ENCODE results near the gene PASK.
"Not testable (repeated sequence)": the region's sequence is repeated elsewhere in the genome, so short reads cannot be mapped to it uniquely, and the experiment has no call there.

The PASK gene

DNA sequence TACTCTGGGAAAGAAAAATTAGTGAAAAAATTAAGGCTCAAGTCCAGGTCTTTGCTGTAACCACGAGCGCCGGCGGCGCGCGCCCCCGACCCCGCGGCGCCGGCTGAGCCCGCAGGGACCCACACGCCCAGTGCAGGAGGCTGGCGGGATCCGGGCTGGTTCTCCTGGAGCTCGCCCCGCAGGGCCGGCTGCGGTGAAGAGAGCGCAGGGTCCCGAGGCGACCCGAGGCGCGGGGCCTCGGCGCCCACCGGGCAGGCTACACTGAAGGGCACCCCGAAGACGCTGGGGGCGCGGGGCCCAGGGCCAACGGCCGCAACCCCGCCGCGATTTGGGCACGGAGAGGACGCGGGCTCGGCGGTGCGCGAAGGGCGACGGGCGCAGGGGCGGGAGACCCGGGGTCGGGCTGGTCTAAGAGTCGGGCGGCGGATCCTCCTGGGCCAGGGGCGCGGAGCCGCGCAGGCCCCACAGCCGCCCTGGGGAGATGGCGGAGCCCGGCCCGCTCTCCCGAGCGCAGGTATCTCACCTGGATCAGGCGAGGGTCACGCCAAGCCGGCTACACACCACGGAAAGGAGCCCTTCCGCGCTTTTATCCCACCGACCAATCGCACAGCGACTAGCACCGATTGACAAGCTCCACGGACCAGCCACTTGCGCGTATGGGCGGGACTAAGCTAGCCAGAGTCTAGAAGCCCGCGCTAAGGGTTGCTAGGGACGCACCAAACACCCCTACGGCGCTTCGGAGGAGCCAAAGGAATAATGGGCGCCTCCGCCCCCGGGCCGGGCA lies at the start of gene PASK:
Gene PASK (minus strand): TSS at position 582 of the 784 bp plus-strand sequence. CDS start 6,440 bp downstream, outside the sequence.
- peak; percentile 93 for DNase-seq

DNA sequence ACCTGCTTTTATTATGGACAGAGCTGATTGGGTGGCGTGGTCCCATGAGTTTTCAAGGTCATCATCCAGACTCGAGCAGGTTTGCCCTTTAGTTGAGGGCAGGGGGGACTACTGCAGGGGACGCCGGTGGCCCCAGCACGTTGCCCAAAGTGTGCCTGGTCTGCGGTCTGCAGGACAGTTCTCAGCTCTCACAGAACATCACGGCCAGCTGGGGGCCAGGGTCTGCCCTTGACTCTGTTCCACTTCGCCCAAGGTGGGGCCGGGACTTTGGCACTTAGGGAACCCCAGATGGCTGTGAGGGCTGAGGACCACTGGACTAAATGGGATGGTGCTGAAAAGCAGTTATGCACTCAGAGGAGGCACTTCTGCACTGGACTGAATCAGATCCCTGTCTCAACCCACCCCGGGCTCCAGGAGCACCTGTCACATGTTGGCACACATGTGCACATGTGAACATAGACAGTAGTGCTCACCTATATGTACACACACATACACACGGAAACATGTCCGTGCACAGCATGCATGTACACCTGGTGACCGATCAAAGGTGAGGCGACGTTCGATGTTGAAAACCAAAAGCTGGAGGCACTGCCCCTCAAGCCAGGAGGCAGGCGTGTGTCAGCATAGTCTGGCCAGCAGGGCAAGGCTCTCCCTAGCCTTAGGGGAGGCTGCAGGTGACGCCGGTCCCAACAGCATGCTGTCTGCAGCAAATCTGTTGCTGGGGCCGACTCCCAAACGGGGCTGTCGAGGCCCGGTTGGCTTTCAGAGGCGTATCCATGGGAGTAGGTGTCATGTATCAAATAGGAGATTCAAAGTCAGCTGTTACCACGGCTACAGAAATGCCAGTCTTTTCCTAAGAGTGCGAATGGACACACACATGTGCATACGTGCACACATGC lies 49.4 kb upstream of the PASK start:
- DNase-seq = no peak

DNA sequence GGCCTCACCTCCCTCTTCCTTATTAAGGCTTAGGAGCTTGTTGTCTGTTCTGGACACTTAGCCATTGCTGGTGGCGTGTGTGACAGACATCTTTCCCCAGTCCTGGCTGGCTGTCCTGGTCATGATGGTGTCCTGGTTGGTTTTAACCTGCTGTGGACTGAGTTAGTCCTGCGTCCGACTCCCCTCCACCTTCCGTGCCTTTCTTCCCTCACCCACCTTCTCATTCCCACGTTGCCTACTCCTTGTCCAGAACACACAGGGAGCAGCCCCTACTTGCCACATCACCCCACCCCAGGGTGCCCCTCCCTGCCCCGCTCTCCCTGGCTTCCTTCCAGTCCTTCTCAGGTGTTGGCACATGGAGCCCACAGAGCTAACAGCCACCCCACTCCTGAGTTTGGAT lies 48.7 kb upstream of the PASK start:
- DNase-seq = no peak

DNA sequence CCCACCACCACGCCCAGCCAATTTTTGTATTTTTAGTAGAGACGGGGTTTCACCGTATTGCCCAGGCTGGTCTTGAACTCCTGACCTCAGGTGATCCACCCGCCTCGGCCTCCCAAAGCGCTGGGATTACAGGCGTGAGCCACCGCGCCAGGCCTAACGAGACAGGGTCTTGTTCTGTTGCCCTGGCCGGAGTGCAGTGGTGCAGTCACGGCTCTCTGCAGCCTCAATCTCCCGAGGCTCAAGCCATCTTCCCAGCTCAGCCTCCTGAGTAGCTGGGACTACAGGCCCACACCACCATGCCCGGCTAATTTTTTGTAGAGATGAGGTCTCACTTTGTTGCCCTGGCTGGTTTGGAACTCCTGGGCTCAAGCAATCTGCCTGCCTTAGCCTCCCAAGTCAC lies 48.0 kb upstream of the PASK start:
- not testable (repeated sequence) for DNase-seq

DNA sequence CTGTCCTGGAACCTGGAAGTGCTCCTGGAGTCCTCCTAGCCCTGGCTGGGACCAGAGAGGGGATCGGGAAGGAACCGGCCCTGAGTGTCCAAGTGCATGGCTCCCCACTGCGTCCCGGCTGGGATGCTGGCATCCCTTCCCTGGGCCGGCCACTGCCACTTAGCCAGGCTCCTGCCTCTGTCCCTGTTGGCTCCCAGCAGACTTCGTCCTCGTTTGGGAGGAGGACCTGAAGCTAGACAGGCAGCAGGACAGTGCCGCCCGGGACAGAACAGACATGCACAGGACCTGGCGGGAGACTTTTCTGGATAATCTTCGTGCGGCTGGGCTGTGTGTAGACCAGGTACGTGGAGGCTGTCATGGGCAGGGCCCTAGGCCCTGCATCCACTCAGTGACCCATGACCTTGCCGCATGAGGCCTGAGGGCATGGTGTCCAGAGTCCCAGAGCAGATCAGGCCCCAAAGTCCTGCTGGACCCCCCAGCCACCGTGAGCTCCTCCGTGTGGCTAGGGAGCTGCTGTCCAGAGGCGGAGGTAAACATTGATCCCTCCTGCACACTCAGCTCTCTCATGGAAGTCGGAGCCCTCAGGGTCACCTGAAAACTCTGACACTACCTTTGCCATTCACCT lies 46.3 kb upstream of the PASK start:
- DNase-seq = no peak

DNA sequence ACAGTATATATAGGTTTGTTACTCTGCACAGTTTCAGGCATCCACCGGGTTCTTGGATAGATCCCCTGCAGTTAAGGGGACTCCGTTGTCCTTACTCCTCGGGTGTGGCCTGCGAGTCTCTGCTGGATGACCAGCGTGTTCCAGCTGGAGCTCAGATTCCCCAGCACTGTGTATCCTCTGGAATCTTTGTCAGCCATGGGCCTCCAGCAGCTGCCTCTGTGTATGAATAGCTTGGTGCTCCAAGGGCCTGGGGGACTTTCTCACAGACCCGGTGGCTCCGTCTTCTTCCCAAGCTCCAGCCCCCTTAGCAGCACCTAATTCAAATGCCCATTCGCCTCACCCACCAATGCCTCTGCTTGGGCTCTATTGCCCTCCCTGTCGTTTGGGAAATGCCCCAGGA lies 45.5 kb upstream of the PASK start:
- no peak for DNase-seq

DNA sequence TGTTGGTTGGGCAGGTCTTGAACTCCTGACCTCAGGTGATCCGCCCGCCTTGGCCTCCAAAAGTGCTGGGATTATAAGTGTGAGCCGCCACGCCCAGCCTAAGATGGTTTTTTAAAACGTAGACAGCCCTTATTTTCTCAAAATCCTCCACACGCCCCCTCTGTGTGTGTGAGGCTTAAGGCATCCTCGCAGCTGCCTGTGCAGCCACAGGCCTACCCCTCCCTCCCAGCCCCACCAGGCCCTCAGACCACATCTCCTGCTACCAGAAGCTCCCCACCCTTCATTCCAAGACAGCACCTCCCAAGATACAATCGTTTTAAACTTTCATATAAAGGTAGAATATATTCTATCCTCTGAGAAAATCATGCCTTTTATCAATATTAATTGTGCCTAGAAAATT lies 44.0 kb upstream of the PASK start:
- DNase-seq = no peak

DNA sequence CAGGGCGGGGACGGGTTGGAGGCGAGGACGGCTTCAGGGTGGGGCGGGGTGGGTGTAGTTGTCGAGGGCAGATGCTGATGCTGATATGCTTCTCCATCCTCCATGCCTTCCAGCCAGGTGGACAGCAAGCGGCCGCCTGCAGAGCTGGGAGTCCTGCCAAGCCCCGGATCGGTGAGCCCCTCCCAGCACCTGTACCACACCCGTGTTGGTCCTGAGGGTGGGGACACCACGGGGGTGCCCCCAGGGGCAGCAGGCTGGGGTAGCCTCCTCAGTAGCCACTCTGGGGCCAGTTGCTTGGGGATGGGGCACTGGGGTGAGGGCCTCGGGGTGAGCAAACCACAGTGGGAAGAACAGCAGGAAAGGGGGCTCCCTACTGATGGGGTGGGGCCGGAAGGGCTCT lies 41.8 kb upstream of the PASK start:
- no peak for DNase-seq

DNA sequence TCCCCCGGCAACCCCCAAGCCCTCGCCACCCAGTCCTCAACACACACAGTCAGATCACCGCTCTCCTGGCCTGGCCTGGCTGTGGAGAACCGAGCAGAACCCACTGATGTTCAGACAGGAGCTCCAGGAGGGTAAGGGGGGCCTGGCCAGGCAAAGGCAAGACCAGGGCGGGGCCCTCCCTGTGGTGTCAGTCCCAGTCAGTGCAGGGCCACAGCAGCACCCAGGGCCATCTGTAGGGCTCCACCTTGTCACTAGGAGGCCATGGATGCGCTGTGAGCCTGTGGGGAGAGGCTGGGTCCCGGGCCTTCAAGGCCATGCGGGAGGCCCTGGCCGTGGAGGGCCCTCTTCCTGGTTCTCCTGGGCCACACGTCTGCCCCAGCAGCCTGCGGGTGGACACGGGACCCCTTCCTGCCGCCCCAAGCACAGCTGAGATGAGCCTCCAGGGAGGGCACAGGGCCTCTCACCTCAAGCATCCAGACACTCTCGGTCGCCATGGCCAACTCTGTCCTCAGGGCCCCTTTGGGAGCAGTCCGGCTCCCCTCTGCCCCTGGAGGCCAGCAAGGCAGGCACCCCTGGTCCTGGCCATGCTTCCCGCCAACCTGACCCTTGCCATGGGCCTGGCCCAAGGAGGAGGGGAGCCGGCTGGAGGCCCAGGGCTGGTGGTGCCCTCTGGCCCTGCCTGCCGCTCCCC lies 41.2 kb upstream of the PASK start:
- DNase-seq = no peak

DNA sequence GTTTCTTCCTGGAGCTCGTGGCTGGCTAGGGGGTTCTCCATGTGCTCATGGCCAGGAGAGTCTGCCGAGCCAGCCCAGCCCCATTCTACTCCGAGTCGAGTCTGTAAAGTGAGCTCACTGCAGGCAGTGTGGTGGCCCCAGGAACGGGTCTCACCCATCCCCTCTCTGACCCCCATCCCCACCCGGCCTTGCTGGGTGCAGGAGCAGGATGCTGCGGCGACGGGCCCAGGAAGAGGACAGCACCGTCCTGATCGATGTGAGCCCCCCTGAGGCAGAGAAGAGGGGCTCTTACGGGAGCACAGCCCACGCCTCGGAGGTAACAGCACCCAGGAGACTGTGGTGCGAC lies 40.6 kb upstream of the PASK start:
- no peak for DNase-seq

DNA sequence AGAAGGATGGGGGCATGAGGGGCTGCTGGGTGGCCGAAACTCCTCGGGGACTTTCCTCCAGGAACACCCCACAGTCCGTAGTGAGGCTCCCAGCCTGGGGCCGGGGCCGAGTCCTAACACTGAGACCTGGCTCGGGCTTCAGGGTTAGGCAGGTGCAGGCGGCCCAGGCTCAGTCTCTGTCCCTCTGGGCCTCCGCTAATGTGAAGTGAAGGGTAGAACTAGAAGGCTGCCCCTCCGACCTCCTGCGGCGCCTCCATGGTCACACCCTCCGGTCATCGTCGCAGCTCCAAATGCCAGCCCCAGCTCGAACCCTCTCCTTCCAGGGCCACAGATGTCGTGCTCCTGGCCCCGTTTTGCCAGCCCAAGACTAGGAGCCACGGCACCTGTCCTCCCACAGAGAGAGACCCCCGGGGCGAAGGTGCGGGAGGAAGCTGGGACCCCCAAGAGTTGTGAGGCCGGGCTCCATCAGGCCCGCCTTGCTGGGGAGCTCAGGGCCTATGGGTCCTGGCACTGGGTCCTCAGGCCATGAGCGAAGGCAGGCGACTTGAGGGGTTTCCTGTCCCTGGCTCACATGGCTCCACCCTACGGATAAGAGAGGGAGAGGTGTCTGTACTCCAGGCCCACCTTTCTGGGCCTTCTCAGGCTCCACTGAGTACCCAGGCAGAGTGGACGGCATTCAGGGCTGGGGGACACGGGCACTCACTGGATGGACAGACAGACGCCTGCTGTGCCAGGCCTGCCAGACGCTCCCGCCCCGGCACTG lies 40.0 kb upstream of the PASK start:
- DNase-seq = no peak

DNA sequence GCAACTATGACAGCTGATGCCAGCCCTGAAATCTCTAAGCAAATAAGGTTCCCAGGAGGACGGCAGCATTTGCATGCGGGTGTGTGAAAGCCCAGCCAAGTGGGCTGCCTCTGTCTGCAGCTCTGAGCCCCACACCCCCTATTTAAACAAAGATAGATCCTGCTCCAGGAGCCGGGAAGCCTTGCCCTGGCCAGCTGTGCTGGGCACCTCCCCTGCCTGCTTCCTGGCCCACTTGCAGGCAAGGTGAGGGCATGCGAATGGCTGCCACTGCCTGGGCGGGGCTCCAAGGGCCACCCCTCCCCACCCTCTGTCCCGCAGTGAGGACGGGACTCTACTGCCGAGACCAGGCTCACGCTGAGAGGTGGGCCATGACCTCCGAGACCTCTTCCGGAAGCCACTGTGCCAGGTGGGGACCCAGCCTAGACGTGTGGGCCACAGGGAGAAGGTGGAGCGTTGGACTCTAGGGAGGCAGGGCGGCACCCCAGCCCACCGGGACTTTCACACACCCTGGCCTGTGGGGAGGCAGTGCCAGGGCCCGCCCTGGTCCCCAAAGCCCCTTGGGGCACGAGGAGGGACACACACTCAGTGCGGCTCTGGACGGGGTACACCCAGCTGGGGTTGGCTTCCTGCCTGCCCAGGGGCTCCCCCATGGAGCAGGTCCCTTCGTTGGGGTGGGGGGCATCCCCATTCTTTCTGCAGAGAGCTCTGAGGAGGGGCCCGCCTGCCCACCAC lies 39.3 kb upstream of the PASK start, which contains the start of gene ANO7:
Gene ANO7 (plus strand): TSS at position 317 of the 732 bp plus-strand sequence. CDS start 1,387 bp downstream, outside the sequence.
- DNase-seq = no peak

DNA sequence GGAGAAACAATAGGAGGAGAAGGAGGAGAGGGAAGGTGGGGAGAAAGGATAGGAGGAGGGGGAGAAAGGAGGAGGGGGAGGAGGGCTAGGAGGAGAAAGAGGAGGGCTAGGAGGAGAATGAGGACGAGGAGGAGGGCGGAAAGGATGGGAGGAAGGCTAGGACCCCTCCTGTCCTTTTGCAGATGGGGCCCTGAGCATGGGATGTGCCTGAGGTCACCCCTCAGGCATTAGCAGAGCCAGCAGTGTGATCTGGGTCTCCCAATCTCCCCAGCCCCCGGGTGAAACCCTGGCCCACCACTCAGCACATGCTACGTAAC lies 38.6 kb upstream of the PASK start:
- DNase-seq = no peak

DNA sequence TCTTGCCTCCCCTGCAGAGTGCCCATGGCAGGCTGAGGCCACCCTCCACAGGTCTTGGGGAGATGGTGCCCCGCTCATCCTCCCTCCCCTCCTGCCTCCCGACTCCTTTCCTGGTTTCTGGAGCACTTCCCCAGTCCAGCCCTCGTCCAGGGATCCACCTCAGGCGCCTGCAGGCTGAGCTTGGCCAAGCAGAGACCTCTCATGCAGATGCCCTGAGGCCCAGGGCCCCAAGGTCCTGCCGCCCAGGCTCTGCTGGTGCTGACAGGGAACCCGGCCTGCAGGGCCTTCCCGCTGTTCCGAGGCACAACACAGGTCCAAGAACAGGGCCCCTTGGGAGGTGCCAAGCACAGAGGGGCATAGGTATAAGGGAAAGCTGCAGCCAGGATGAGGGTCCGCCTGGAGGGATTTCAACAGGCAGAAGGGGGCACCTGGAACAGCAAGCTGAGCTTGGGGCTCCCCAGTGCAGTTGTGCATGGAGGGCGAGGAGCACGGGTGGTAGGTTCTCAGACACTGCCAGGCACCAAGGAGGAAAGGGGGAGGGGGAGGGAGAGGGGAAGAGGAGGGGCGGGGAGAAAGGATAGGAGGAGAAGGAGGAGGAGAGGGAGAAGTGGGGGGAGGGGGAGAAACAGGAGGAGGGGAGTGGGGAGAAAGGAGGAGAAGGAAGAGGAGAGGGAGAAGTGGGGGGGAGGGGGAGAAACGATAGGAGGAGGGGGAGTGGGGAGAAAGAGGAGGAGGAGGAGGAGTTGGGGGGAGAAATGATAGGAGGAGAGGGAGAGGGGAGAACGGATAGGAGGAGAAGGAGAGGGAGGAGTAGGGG lies 38.0 kb upstream of the PASK start:
- no peak for DNase-seq

DNA sequence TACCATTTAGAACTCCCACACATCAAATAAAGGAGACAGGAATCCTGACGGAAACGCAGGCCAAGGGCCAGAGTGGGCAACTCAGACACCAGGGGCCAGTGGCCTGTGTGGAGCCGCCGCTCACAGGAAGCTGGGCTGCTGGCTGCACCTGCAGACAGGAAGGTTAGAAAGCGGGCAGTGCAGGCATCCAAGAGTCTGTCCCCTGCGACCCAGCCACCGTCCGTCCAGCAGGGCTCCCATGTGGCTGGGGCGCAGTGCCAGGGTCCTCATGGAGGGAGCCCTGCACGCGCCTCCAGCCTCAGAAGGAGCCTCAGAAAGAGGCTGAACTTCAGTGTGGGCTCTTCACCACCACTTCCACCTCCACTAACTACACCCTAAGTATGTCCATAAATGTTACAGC lies 36.7 kb upstream of the PASK start:
- DNase-seq = no peak

DNA sequence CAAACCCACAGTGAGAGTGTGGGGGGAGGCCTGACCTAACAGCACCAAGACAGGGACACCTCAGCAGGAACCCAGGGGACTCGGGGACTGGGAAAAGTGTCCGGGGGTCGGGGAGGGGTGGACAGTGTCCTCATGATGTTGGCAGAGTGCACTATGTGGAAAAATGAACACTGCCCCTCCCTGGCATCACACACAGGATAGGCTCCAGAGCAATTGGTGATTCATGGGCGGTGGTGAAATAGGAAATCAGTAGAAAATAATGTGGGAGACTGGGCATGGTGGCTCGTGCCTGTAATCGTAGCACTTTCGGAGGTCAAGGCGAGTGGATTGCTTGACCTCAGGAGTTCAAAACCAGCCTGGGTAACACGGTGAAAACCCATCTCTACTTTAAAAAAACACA lies 35.6 kb upstream of the PASK start:
- DNase-seq = no peak

DNA sequence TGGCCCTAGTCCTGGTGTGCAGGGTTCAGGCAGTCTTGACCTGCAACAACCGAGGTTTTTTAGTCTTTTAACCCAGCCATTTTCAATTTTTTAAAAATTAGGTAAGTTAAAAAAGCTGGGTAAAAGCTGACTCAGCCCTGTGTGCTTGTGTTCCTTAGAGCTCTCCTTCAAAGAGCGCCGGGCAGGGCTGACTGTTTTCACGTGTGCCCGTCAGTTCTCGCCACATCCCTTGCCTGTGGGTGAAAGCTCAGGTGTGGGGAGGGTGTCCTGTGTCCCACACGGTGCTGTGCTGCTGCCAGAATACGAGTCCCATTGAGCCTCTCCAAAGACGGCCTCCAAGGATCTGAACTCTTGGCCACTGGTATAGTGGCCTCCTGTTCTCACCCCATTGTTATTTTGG lies 33.9 kb upstream of the PASK start:
- no peak for DNase-seq

DNA sequence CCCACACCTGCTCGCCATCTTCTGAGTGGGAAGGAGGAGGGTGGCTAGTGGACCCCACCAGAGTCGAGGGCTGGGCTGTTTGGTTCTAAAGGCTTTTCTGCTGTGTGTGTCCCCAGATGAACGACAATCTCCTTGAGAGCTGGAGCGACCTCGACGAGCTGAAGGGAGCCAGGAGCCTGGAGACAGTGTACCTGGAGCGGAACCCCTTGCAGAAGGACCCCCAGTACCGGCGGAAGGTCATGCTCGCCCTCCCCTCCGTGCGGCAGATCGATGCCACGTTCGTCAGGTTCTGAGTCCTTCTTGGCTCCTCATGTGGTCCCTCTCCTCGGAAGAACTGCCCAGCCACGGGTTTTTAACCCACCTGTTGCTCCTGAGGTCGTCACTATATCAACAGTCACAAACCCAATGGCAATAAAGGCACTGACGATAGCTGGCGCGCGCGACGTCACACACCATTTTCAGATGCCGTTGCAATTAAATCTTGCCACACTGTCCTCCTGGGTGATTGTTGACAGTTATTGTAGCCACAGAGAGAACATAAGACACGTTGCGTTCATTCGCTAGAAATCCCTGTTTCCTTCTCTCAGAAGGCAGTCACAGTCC lies 33.4 kb upstream of the PASK start:
- DNase-seq = no peak

DNA sequence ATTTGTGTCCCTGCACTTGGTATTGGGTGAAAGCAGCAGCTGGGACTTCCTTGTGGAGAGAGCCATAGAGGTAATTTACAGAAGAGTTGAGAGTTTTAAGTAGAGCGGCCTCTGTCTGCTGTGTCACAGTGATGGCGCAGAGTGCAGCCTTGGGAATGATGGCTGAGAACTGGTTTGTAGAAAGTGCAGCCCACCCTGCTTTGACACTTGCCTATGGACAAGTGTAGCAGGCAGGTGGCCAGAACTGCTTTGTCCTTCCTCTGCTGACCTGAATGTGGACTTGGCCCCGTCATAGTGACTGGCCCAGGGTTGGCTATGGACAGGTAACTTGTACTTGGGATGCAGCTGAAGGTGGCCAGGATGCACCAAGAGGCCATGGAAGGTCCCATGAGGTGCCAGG lies 32.9 kb upstream of the PASK start:
- DNase-seq = no peak

DNA sequence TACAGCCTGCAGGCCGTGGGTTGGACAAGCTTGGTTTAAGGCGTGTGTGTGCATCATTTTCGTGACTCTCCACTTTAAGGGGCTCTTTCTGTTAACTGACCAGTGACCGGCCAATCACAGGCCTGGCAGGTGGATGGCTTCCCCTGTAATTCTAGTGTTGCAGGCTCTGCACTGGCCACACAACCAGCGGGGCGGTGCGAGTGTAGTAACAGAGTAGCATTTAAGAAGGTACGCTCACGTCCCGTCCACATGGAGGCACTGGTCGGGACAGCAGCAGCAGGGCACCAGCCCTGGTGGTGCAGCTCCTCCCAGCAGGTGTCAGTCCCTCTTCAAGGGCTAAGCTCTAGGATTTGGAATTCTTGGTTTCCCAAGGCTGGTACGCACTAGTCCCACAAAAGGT lies 31.2 kb upstream of the PASK start:
- no peak for DNase-seq

Measured in NK-92 treated with Interleukin-12 subunit alpha and Interleukin-12 subunit beta, amount 100 ng/mL, for 24 hours (cell line).